Activated CD8-positive, alpha-beta memory T cell treated with anti-CD3 and anti-CD28 coated beads for 48 hours (primary cell): Measurements from ENCODE around the gene NINL.

Experiments used
- DNase-seq, 3 experiments: peaks; one replicate each; pipeline ENCODE4 v3.0.0-alpha.2; 2020; ENCODE audit warnings: low read depth in 2 of 3, low spot score in 2 of 3

The NINL gene

GRCh38 chr20:25466846-25467245 lies 118.5 kb downstream of the NINL start:
- no peak for DNase-seq

GRCh38 chr20:25465243-25466135 lies 119.8 kb downstream of the NINL start:
- DNase-seq = no peak

- no peak for DNase-seq
These were observed 120.7 kb downstream of the NINL start for GRCh38 chr20:25464501-25465242.

- DNase-seq = no peak
These were observed 123.4 kb downstream of the NINL start for GRCh38 chr20:25461786-25462545.

- DNase-seq = no peak
These were observed 124.1 kb downstream of the NINL start for GRCh38 chr20:25461281-25461650.

- DNase-seq = no peak
These were observed 124.6 kb downstream of the NINL start for GRCh38 chr20:25460566-25461280.

- no peak for DNase-seq
These were observed 125.3 kb downstream of the NINL start for GRCh38 chr20:25459916-25460535.

- no peak for DNase-seq
These were observed 126.1 kb downstream of the NINL start for GRCh38 chr20:25459111-25459830.

GRCh38 chr20:25457886-25458680 lies 127.2 kb downstream of the NINL start:
- DNase-seq = no peak

GRCh38 chr20:25454153-25454900 lies 131.0 kb downstream of the NINL start:
- no peak for DNase-seq

- DNase-seq = no peak
These were observed 132.1 kb downstream of the NINL start for GRCh38 chr20:25453035-25453810.

- no peak for DNase-seq
These were observed 133.0 kb downstream of the NINL start for GRCh38 chr20:25452333-25452732.

- no peak for DNase-seq
These were observed 137.7 kb downstream of the NINL start for GRCh38 chr20:25447671-25448070.

- no peak for DNase-seq
These were observed 140.8 kb downstream of the NINL start for GRCh38 chr20:25444556-25444955.

GRCh38 chr20:25439328-25439727 lies 146.0 kb downstream of the NINL start:
- no peak for DNase-seq

- no peak for DNase-seq
These were observed 148.2 kb downstream of the NINL start for GRCh38 chr20:25437153-25437581.

- no peak for DNase-seq
These were observed 160.8 kb downstream of the NINL start for GRCh38 chr20:25424536-25424935.

- DNase-seq = no peak
These were observed 163.3 kb downstream of the NINL start for GRCh38 chr20:25422032-25422431.
